Stimulated activated CD4-positive, alpha-beta T cell treated with anti-CD3 and anti-CD28 coated beads, Interleukin-1b, Interleukin-23, amount 100 ng/mL, for 1 hour (primary cell): ENCODE measurements around the gene DCHS1.

Experiments
- DNase-seq, 2 donors: peaks; one replicate each; pipeline ENCODE4 v3.0.0-alpha.2; 2020; ENCODE audit warnings: low read depth in 2 of 2

The DCHS1 gene

GRCh38 chr11:6673523-6674218, 18.1 kb upstream of the DCHS1 start:
- no peak for DNase-seq

- no peak for DNase-seq
Observed at GRCh38 chr11:6671991-6672390, 16.4 kb upstream of the DCHS1 start.

GRCh38 chr11:6670202-6670830, 14.7 kb upstream of the DCHS1 start:
- DNase-seq: no peak

- no peak for DNase-seq
Observed at GRCh38 chr11:6667733-6668374, 12.2 kb upstream of the DCHS1 start.

- DNase-seq: no peak
Observed at GRCh38 chr11:6666302-6667183, 10.9 kb upstream of the DCHS1 start.

GRCh38 chr11:6664551-6664950, 8.9 kb upstream of the DCHS1 start:
- DNase-seq: no peak

GRCh38 chr11:6663794-6664469, 8.3 kb upstream of the DCHS1 start:
- DNase-seq: no peak

- no peak for DNase-seq
Observed at GRCh38 chr11:6660712-6661111, 5.1 kb upstream of the DCHS1 start.

- no peak for DNase-seq
Observed at GRCh38 chr11:6658647-6659046, 3.0 kb upstream of the DCHS1 start.

- no peak for DNase-seq
Observed at GRCh38 chr11:6657346-6657745, 1.7 kb upstream of the DCHS1 start.

GRCh38 chr11:6656936-6657335, 1.3 kb upstream of the DCHS1 start:
- no peak for DNase-seq

- DNase-seq: no peak
Observed at GRCh38 chr11:6656584-6656915, 941 bp upstream of the DCHS1 start.

- DNase-seq: no peak
Observed at GRCh38 chr11:6655020-6655789, 404 bp downstream of the DCHS1 start.

- DNase-seq: no peak
Observed at GRCh38 chr11:6654281-6655019, 1.2 kb downstream of the DCHS1 start.

- DNase-seq: no peak
Observed at GRCh38 chr11:6653656-6654055, 2.0 kb downstream of the DCHS1 start.

GRCh38 chr11:6653097-6653496, 2.5 kb downstream of the DCHS1 start:
- DNase-seq: no peak

GRCh38 chr11:6652182-6652581, 3.4 kb downstream of the DCHS1 start:
- no peak for DNase-seq

- no peak for DNase-seq
Observed at GRCh38 chr11:6650980-6651379, 4.6 kb downstream of the DCHS1 start.

GRCh38 chr11:6650104-6650503, 5.5 kb downstream of the DCHS1 start:
- no peak for DNase-seq

- no peak for DNase-seq
Observed at GRCh38 chr11:6648501-6648900, 7.1 kb downstream of the DCHS1 start.
